ELF-1 (cell line): Measurements from ENCODE around the gene DXO.
"Not testable (repeated sequence)": the region's sequence is repeated elsewhere in the genome, so short reads cannot be mapped to it uniquely, and the experiment has no call there.

Source experiments
- DNase-seq: peaks from one replicate; pipeline ENCODE4 v3.0.0-alpha.2; 2016; ENCODE audit warnings: low read depth, low spot score

Gene DXO

GRCh38 chr6:31958741-31959739 is 12.9 kb downstream of the DXO start, which contains the start of the genes NELFE and SKIC2:
Gene NELFE (minus strand): TSS chr6:31958971. CDS start chr6:31958446, 525 bp downstream.
Gene SKIC2 (plus strand): TSS chr6:31959175. CDS start chr6:31959193, 18 bp downstream.
- DNase-seq, result peak; percentile 99

- no peak for DNase-seq
Measured at GRCh38 chr6:31958412-31958740, 13.6 kb downstream of the DXO start.

- DNase-seq, result no peak
Measured at GRCh38 chr6:31956796-31957195, 15.1 kb downstream of the DXO start.

- no peak for DNase-seq
Measured at GRCh38 chr6:31954511-31954910, 17.4 kb downstream of the DXO start.

- no peak for DNase-seq
Measured at GRCh38 chr6:31952890-31953289, 19.0 kb downstream of the DXO start.

GRCh38 chr6:31952140-31952805 is 19.7 kb downstream of the DXO start:
- DNase-seq, result peak; percentile 71

GRCh38 chr6:31949926-31950548 is 21.9 kb downstream of the DXO start:
- DNase-seq, result no peak

GRCh38 chr6:31948753-31949413 is 23.1 kb downstream of the DXO start:
- no peak for DNase-seq

GRCh38 chr6:31948306-31948705 is 23.6 kb downstream of the DXO start:
- no peak for DNase-seq

- no peak for DNase-seq
Measured at GRCh38 chr6:31947864-31948263, 24.1 kb downstream of the DXO start.

GRCh38 chr6:31947070-31947675 is 24.8 kb downstream of the DXO start:
- DNase-seq, result no peak

GRCh38 chr6:31946370-31946885 is 25.5 kb downstream of the DXO start:
- no peak for DNase-seq

GRCh38 chr6:31945507-31946369 is 26.2 kb downstream of the DXO start, which contains the start of gene CFB:
Gene CFB (plus strand): TSS chr6:31946095. CDS start chr6:31946222, 127 bp downstream.
- peak; percentile 68 for DNase-seq

- DNase-seq, result no peak
Measured at GRCh38 chr6:31945154-31945506, 26.8 kb downstream of the DXO start.

GRCh38 chr6:31943742-31944141 is 28.2 kb downstream of the DXO start:
- no peak for DNase-seq

- no peak for DNase-seq
Measured at GRCh38 chr6:31940256-31940664, 31.7 kb downstream of the DXO start.

GRCh38 chr6:31935823-31936222 is 36.1 kb downstream of the DXO start:
- DNase-seq, result no peak

GRCh38 chr6:31935021-31935420 is 36.9 kb downstream of the DXO start:
- DNase-seq, result no peak

- DNase-seq, result no peak
Measured at GRCh38 chr6:31933537-31933936, 38.4 kb downstream of the DXO start.

GRCh38 chr6:31932137-31932536 is 39.8 kb downstream of the DXO start:
- not testable (repeated sequence) for DNase-seq
